ENCODE measurements around the gene TDG.
"Not testable (repeated sequence)": the region's sequence is repeated elsewhere in the genome, so short reads cannot be mapped to it uniquely, and the experiment has no call there.

TDG gene

GRCh38 chr12:104011253-104011652, 45.6 kb downstream of the TDG start:
- TF ChIP-seq CTCF (IDR thresholded peaks at IDR 0.05; ENCODE audit: low read depth, low read length, missing control alignments) = no peak
- Histone ChIP-seq H3K36me3 (replicated peaks) (no peaks in the 10 kb centered on the region), H3K4me3 (ENCODE audit: low read depth, low read length) (no peak overlapping the region), H3K27me3 (replicated peaks) (no peaks in the 10 kb centered on the region), H3K27ac (peak overlapping the region; percentile 3)
- DNase-seq = peak; percentile 79
- in situ Hi-C loops (cut with HindIII; ENCODE audit: low pct_ligation_motif_present, low sequenced_read_pairs) = no loop called here

- no peak overlapping the region for H3K4me3 ChIP-seq (ENCODE audit: low read depth, low read length)
- in situ Hi-C loops (cut with HindIII; ENCODE audit: low pct_ligation_motif_present, low sequenced_read_pairs) = no loop called here
Observed at GRCh38 chr12:104012331-104012730, 46.7 kb downstream of the TDG start.

GRCh38 chr12:104021862-104022261, 56.2 kb downstream of the TDG start:
- H3K36me3 ChIP-seq (replicated peaks); H3K27me3 ChIP-seq (replicated peaks); in situ Hi-C loops (cut with HindIII; ENCODE audit: low pct_ligation_motif_present, low sequenced_read_pairs); DNase-seq; H3K4me3 ChIP-seq (ENCODE audit: low read depth, low read length); H3K27ac ChIP-seq: not testable (repeated sequence)

More at GRCh38 chr12:104012331-104012730, 46.7 kb downstream of the TDG start:
- DNase-seq = no peak
- Histone ChIP-seq H3K27me3 (replicated peaks) (no peaks in the 10 kb centered on the region), H3K36me3 (replicated peaks) (no peaks in the 10 kb centered on the region), H3K27ac (no peak overlapping the region)
- no peak for TF ChIP-seq CTCF (IDR thresholded peaks at IDR 0.05; ENCODE audit: low read depth, low read length, missing control alignments)

- TF ChIP-seq CTCF (IDR thresholded peaks at IDR 0.05; ENCODE audit: low read depth, low read length, missing control alignments) = no peak
- DNase-seq = no peak
- Histone ChIP-seq H3K4me3 (ENCODE audit: low read depth, low read length) (no peak overlapping the region), H3K27me3 (replicated peaks) (no peaks in the 10 kb centered on the region), H3K27ac (no peak overlapping the region), H3K36me3 (replicated peaks) (no peaks in the 10 kb centered on the region)
- in situ Hi-C loops (cut with HindIII; ENCODE audit: low pct_ligation_motif_present, low sequenced_read_pairs) = no loop called here
Observed at GRCh38 chr12:104022786-104023185, 57.1 kb downstream of the TDG start.

- no peak for DNase-seq
- Histone ChIP-seq H3K36me3 (replicated peaks) (no peaks in the 10 kb centered on the region), H3K27me3 (replicated peaks) (no peaks in the 10 kb centered on the region), H3K27ac (no peak overlapping the region), H3K4me3 (ENCODE audit: low read depth, low read length) (no peak overlapping the region)
- no peak for TF ChIP-seq CTCF (IDR thresholded peaks at IDR 0.05; ENCODE audit: low read depth, low read length, missing control alignments)
- in situ Hi-C loops (cut with HindIII; ENCODE audit: low pct_ligation_motif_present, low sequenced_read_pairs) = no loop called here
Observed at GRCh38 chr12:104023710-104024109, 58.0 kb downstream of the TDG start.

- Histone ChIP-seq H3K27ac (no peak overlapping the region), H3K36me3 (replicated peaks) (no peaks in the 10 kb centered on the region), H3K27me3 (replicated peaks) (no peaks in the 10 kb centered on the region), H3K4me3 (ENCODE audit: low read depth, low read length) (no peak overlapping the region)
- DNase-seq = no peak
- in situ Hi-C loops (cut with HindIII; ENCODE audit: low pct_ligation_motif_present, low sequenced_read_pairs) = no loop called here
- no peak for TF ChIP-seq CTCF (IDR thresholded peaks at IDR 0.05; ENCODE audit: low read depth, low read length, missing control alignments)
Observed at GRCh38 chr12:104024348-104024747, 58.7 kb downstream of the TDG start.
